A673 (cell line): ENCODE data around the gene RGPD5. TPM values are rescaled to one million over a fixed set of nuclear protein-coding genes. Genes with fewer than 3 reads are reported as not detected.
"Not testable (repeated sequence)": the region's sequence is repeated elsewhere in the genome, so short reads cannot be mapped to it uniquely, and the experiment has no call there.

Experiments used
- BruUV-seq: library from RNA; stranded (reverse); fragments of 400-500 nt; replicated peaks from 2 replicates; lab custom pipeline; 2021; lab: Mats Ljungman, UMichigan
- CTCF ChIA-PET: fragments of 300-600 bp; sonication (Branson Sonifier 250); formaldehyde crosslinking; loops from one replicate; lab custom pipeline; 2022; ENCODE audit warnings: antibody characterized with exemption; lab: Charles Lee
- POLR2A ChIA-PET: fragments of 300-600 bp; sonication (Branson Sonifier 250); formaldehyde crosslinking; loops from one replicate; lab custom pipeline; 2022; ENCODE audit warnings: antibody characterized with exemption; ENCODE audit not compliant: low non-redundant PET; lab: Charles Lee
- DNase-seq: peaks from one replicate; pipeline ENCODE4 v3.0.0-alpha.2; 2015; ENCODE audit warnings: low spot score
- H3K27ac ChIP-seq: fragments of 200-600 bp; sonication (generic); 2 replicates; pipeline ENCODE4 v1.5.1; 2016; ENCODE audit warnings: mixed run types, low read depth, mild to moderate bottlenecking, mixed read lengths, antibody characterized with exemption, low read length; ENCODE audit not compliant: poor library complexity, severe bottlenecking
- H3K27me3 ChIP-seq: fragments of 200-600 bp; sonication (generic); replicated peaks from 2 replicates; pipeline ENCODE4 v1.6.1; 2017; ENCODE audit warnings: mixed run types, low read depth, mild to moderate bottlenecking, mixed read lengths, antibody characterized with exemption, low read length; ENCODE audit not compliant: insufficient read depth, poor library complexity
- H3K36me3 ChIP-seq: fragments of 200-600 bp; sonication (generic); 2 replicates; pipeline ENCODE4 v1.6.1; 2016; ENCODE audit warnings: mixed run types, mild to moderate bottlenecking, mixed read lengths, antibody characterized with exemption, low read length; ENCODE audit not compliant: insufficient read depth, poor library complexity, severe bottlenecking
- H3K4me1 ChIP-seq: fragments of 200-600 bp; sonication (generic); 2 replicates; pipeline ENCODE4 v1.6.1; 2017; ENCODE audit warnings: mixed run types, mild to moderate bottlenecking, mixed read lengths, antibody characterized with exemption, low read length; ENCODE audit not compliant: insufficient read depth, poor library complexity, severe bottlenecking
- H3K4me3 ChIP-seq: fragments of 200-600 bp; sonication (generic); 2 replicates; pipeline ENCODE4 v1.5.1; 2016; ENCODE audit warnings: low read depth, mixed run types, mild to moderate bottlenecking, mixed read lengths, low read length; ENCODE audit not compliant: poor library complexity, severe bottlenecking
- H3K9me3 ChIP-seq: fragments of 200-600 bp; sonication (generic); 2 replicates; pipeline ENCODE4 v1.6.1; 2016; ENCODE audit warnings: mixed run types, low read depth, mild to moderate bottlenecking, mixed read lengths, antibody characterized with exemption, low read length; ENCODE audit not compliant: poor library complexity, severe bottlenecking
- intact Hi-C: fragments of 100-400 bp; cut with micrococcal nuclease; formaldehyde crosslinking; loops from one replicate; pipeline ENCODE4 v1.10.0; 2022; ENCODE audit not compliant: unreplicated experiment
- total RNA-seq: library from RNA; stranded (reverse); gene quantifications from 2 replicates; pipeline ENCODE4 v1.2.3, GENCODE V29; 2021

The RGPD5 gene
- total RNA-seq, 1 experiment from 2014 or later = 45.6 TPM

GRCh38 chr2:109766886-109767578 is 27.1 kb upstream of the RGPD5 start:
- BruUV-seq = not testable (repeated sequence)

GRCh38 chr2:109768934-109769333 is 25.2 kb upstream of the RGPD5 start:
- POLR2A ChIA-PET, H3K4me1 ChIP-seq, CTCF ChIA-PET, H3K36me3 ChIP-seq, H3K27me3 ChIP-seq, intact Hi-C loops, H3K4me3 ChIP-seq, DNase-seq, BruUV-seq, H3K27ac ChIP-seq, H3K9me3 ChIP-seq: not testable (repeated sequence)

More at GRCh38 chr2:109766886-109767578, 27.1 kb upstream of the RGPD5 start:
- H3K36me3 ChIP-seq, DNase-seq, POLR2A ChIA-PET, H3K27ac ChIP-seq, H3K4me3 ChIP-seq, intact Hi-C loops, H3K9me3 ChIP-seq, H3K4me1 ChIP-seq, CTCF ChIA-PET, H3K27me3 ChIP-seq: not testable (repeated sequence)

GRCh38 chr2:109779118-109779517 is 15.0 kb upstream of the RGPD5 start:
- intact Hi-C loops, BruUV-seq, CTCF ChIA-PET: not testable (repeated sequence)

GRCh38 chr2:109781147-109781816 is 12.8 kb upstream of the RGPD5 start:
- H3K27ac ChIP-seq, H3K36me3 ChIP-seq, H3K4me1 ChIP-seq, POLR2A ChIA-PET, CTCF ChIA-PET, BruUV-seq, intact Hi-C loops, H3K9me3 ChIP-seq, H3K4me3 ChIP-seq, H3K27me3 ChIP-seq, DNase-seq: not testable (repeated sequence)

More at GRCh38 chr2:109779118-109779517, 15.0 kb upstream of the RGPD5 start:
- H3K4me1 ChIP-seq, H3K9me3 ChIP-seq, H3K4me3 ChIP-seq, H3K27me3 ChIP-seq, POLR2A ChIA-PET, H3K36me3 ChIP-seq, H3K27ac ChIP-seq, DNase-seq: not testable (repeated sequence)

GRCh38 chr2:109782446-109782993 is 11.6 kb upstream of the RGPD5 start:
- H3K9me3 ChIP-seq, DNase-seq, H3K36me3 ChIP-seq, intact Hi-C loops, POLR2A ChIA-PET, H3K27me3 ChIP-seq, H3K4me3 ChIP-seq, H3K27ac ChIP-seq, CTCF ChIA-PET, H3K4me1 ChIP-seq, BruUV-seq: not testable (repeated sequence)

GRCh38 chr2:109791530-109792279 is 2.4 kb upstream of the RGPD5 start:
- H3K27ac ChIP-seq, intact Hi-C loops, POLR2A ChIA-PET, H3K9me3 ChIP-seq, H3K36me3 ChIP-seq, H3K27me3 ChIP-seq, H3K4me3 ChIP-seq, H3K4me1 ChIP-seq, CTCF ChIA-PET, BruUV-seq, DNase-seq: not testable (repeated sequence)

- DNase-seq, H3K27ac ChIP-seq, H3K27me3 ChIP-seq, BruUV-seq, intact Hi-C loops, H3K4me1 ChIP-seq, CTCF ChIA-PET, POLR2A ChIA-PET, H3K4me3 ChIP-seq, H3K9me3 ChIP-seq, H3K36me3 ChIP-seq: not testable (repeated sequence)
Observed at GRCh38 chr2:109792659-109793058, 1.4 kb upstream of the RGPD5 start.
